ENCODE results near the gene NKD2.

The NKD2 gene

GRCh38 chr5:1015507-1015906 lies 6.9 kb downstream of the NKD2 start:
- peak; percentile 49 for DNase-seq (ENCODE audit: low read depth)
- TF ChIP-seq MYC (IDR thresholded peaks at IDR 0.05; ENCODE audit: low read depth, low read length) (no peak), MAX (IDR thresholded peaks at IDR 0.05; ENCODE audit: low read depth, low read length) (no peak), CTCF (IDR thresholded peaks at IDR 0.05; ENCODE audit: low read depth, low read length) (no peak), POLR2A (IDR thresholded peaks at IDR 0.05; ENCODE audit: extremely low read depth, insufficient read length) (no peak)

GRCh38 chr5:1016036-1016435 lies 7.4 kb downstream of the NKD2 start:
- no peak for DNase-seq (ENCODE audit: low read depth)
- TF ChIP-seq MAX (IDR thresholded peaks at IDR 0.05; ENCODE audit: low read depth, low read length), result no peak
- TF ChIP-seq MYC (IDR thresholded peaks at IDR 0.05; ENCODE audit: low read depth, low read length), result no peak
- TF ChIP-seq CTCF (IDR thresholded peaks at IDR 0.05; ENCODE audit: low read depth, low read length), result no peak
- no peak for TF ChIP-seq POLR2A (IDR thresholded peaks at IDR 0.05; ENCODE audit: extremely low read depth, insufficient read length)
- H3K4me3 ChIP-seq (ENCODE audit: low read depth, low read length), result no peak overlapping the region

More at GRCh38 chr5:1015507-1015906, 6.9 kb downstream of the NKD2 start:
- no peak overlapping the region for H3K4me3 ChIP-seq (ENCODE audit: low read depth, low read length)

DNA sequence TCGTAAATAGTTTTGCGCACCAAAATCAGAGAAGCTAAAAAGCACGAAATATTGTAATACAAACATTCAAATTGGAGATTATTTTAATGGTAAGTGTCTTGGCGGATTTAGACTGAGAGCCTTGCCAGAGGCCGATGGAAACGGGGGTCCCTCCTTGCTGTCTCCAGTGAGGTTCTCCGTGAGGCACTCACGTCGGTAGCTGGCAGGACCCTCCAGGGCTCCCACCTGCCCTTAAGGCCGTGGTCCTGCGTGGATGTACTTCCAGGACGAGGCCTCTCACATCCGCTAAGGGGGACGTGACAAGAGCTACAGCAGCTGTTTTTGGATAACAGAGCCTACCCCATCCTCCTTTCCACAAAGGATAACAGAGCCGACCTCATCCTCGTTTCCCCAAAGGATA lies 7.9 kb downstream of the NKD2 start:
- TF ChIP-seq MAX (IDR thresholded peaks at IDR 0.05; ENCODE audit: low read depth, low read length) (no peak), CTCF (IDR thresholded peaks at IDR 0.05; ENCODE audit: low read depth, low read length) (no peak), POLR2A (IDR thresholded peaks at IDR 0.05; ENCODE audit: extremely low read depth, insufficient read length) (no peak), MYC (IDR thresholded peaks at IDR 0.05; ENCODE audit: low read depth, low read length) (no peak)
- H3K4me3 ChIP-seq (ENCODE audit: low read depth, low read length), result no peak overlapping the region
- no peak for DNase-seq (ENCODE audit: low read depth)

- DNase-seq (ENCODE audit: low read depth), result no peak
- no peak overlapping the region for H3K4me3 ChIP-seq (ENCODE audit: low read depth, low read length)
- no peak for TF ChIP-seq MAX (IDR thresholded peaks at IDR 0.05; ENCODE audit: low read depth, low read length)
- no peak for TF ChIP-seq CTCF (IDR thresholded peaks at IDR 0.05; ENCODE audit: low read depth, low read length)
- no peak for TF ChIP-seq MYC (IDR thresholded peaks at IDR 0.05; ENCODE audit: low read depth, low read length)
- TF ChIP-seq POLR2A (IDR thresholded peaks at IDR 0.05; ENCODE audit: extremely low read depth, insufficient read length), result no peak
Measured at GRCh38 chr5:1017056-1017455, 8.5 kb downstream of the NKD2 start.

DNA sequence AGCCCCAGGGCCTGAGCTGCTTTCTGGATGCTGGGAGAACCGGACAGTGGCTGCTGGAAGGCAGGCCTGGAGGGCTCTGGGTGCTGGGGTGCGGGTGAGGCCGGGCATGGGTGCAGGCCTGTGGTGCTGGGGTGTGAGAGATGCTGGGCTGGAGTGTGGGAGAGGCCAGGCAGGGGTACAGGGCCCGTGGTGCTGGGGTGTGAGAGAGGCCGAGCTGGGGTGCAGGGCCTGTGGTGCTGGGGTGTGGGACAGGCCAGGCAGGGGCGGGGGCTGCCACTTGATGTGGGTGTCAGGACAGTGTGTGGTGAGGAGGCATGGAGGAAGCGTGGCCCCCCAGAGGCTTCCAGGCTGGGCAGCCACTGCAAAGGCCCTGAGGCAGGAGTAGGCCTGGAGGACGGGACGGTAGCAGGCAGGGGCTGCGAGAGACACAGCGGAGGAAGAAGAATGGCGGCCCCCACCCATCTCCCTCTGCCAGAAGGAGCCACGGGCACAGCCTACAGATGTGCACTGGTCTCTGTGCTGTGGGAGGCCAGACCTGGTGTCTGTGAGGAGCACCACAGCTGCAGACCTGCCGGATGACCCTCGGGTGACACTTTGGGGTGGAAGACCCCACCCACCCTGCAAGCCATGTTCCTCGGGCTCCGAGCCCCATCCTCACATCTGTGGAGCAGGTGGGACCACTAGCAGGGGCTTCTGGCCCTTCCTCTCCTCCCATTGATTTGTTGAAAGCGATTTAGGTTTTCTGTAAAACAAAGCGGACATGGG lies 9.3 kb downstream of the NKD2 start:
- no peak for TF ChIP-seq POLR2A (IDR thresholded peaks at IDR 0.05; ENCODE audit: extremely low read depth, insufficient read length)
- no peak overlapping the region for H3K4me3 ChIP-seq (ENCODE audit: low read depth, low read length)
- DNase-seq (ENCODE audit: low read depth), result no peak

DNA sequence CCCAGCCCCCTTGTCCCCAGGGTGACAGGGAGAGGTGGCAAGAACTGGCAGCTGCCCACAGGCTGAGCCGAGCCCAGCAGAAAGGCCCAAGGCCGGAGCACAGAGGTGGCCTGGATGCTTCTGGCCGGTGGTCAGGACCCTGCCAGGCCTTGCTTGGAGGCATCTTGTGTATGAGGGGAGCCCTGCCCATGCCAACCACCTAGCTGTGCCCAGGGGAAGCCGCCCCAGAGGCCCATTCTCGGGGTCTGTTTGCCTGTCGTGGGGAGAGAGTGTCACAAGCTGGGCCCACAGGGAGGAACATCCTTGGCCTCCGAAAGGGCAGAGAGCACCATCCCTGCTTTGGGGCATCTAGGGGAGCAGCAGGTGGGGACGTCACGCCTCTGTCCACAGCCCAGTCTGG lies 10.0 kb downstream of the NKD2 start:
- no peak overlapping the region for H3K4me3 ChIP-seq (ENCODE audit: low read depth, low read length)
- TF ChIP-seq MAX (IDR thresholded peaks at IDR 0.05; ENCODE audit: low read depth, low read length), result no peak
- no peak for TF ChIP-seq CTCF (IDR thresholded peaks at IDR 0.05; ENCODE audit: low read depth, low read length)
- no peak for TF ChIP-seq POLR2A (IDR thresholded peaks at IDR 0.05; ENCODE audit: extremely low read depth, insufficient read length)
- no peak for TF ChIP-seq MYC (IDR thresholded peaks at IDR 0.05; ENCODE audit: low read depth, low read length)
- DNase-seq (ENCODE audit: low read depth), result no peak

All from NB4 (cell line).